Type B pancreatic cell (in vitro differentiated cells): ENCODE data around the gene HSD17B2. TPM values are rescaled to one million over a fixed set of nuclear protein-coding genes. Genes with fewer than 3 reads are reported as not detected.
"Not testable (repeated sequence)": the region's sequence is repeated elsewhere in the genome, so short reads cannot be mapped to it uniquely, and the experiment has no call there.

ENCODE experiments used
- DNase-seq: peaks from one replicate; pipeline ENCODE4 v3.0.0; 2021; ENCODE audit warnings: mixed read lengths; ENCODE audit not compliant: unreplicated experiment; ENCODE audit errors: extremely low spot score
- H3K27ac Mint-ChIP-seq: 2 replicates; pipeline ENCODE4 v1.8.0; 2021; ENCODE audit warnings: mild to moderate bottlenecking, mixed read lengths
- H3K27me3 Mint-ChIP-seq: 2 replicates; pipeline ENCODE4 v1.8.0; 2021; ENCODE audit warnings: mixed read lengths
- H3K36me3 Mint-ChIP-seq: 2 replicates; pipeline ENCODE4 v1.8.0; 2021; ENCODE audit warnings: mixed read lengths
- H3K4me1 Mint-ChIP-seq: one replicate; pipeline ENCODE4 v1.8.0; 2021; ENCODE audit warnings: mixed read lengths; ENCODE audit not compliant: unreplicated experiment
- H3K4me3 Mint-ChIP-seq: 2 replicates; pipeline ENCODE4 v1.8.0; 2021; ENCODE audit warnings: mild to moderate bottlenecking, mixed read lengths
- H3K9me3 Mint-ChIP-seq: 2 replicates; pipeline ENCODE4 v1.8.0; 2021; ENCODE audit warnings: mixed read lengths
- total RNA-seq: library from RNA; stranded (reverse); gene quantifications from 2 replicates; pipeline ENCODE4 v1.2.1, GENCODE V29; 2021; ENCODE audit warnings: low replicate concordance
- TF ChIP-seq, protein P1 (sequence below): fragments of 200-600 bp; sonication (generic); conservative IDR thresholded peaks from 2 replicates; pipeline ENCODE4 v1.5.0; 2021; ENCODE audit warnings: antibody characterized with exemption, mild to moderate bottlenecking

Gene HSD17B2
- total RNA-seq, 1 donor from 2014 or later, result 6.8 TPM

DNA sequence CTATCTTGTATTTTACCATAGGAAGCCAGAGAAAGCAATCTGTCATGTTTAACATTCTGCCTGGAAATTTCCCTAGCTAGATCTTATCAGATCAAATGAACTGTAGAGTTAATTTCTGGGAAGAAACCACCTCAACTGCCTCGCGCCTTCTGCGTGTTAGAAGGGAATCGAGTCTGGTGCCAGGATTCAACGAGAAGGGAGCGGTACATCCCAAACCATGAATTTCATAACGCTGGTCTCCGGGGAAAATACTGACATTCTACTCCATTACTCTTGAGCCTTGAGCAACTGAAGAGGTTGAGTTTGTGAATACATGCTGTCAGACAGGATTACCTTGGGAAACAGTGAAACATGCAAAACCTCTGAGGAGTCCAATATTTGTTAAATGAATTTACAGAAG is 99.8 kb downstream of the HSD17B2 start:
- TF ChIP-seq, protein P1, sequence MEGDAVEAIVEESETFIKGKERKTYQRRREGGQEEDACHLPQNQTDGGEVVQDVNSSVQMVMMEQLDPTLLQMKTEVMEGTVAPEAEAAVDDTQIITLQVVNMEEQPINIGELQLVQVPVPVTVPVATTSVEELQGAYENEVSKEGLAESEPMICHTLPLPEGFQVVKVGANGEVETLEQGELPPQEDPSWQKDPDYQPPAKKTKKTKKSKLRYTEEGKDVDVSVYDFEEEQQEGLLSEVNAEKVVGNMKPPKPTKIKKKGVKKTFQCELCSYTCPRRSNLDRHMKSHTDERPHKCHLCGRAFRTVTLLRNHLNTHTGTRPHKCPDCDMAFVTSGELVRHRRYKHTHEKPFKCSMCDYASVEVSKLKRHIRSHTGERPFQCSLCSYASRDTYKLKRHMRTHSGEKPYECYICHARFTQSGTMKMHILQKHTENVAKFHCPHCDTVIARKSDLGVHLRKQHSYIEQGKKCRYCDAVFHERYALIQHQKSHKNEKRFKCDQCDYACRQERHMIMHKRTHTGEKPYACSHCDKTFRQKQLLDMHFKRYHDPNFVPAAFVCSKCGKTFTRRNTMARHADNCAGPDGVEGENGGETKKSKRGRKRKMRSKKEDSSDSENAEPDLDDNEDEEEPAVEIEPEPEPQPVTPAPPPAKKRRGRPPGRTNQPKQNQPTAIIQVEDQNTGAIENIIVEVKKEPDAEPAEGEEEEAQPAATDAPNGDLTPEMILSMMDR, result no peak
- DNase-seq, result no peak

DNA sequence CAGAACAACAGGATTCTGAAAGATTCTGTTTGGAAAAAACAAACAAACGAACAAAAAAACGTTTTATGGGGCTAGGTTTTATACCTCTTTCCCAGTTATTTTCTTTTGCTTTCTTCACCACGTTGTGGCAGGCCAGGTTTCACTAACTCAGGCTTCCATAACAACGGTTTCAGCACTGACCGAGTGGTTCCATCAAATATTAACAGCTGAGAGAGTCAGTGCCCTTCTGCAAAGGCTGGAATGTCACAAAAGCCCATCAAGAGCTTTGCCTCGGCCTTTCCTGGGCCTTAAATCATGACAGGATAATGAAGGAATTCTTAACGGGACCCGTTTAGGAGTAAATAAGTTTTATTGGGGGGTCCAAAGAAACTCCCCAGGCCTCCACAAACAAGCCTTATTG is 100.8 kb downstream of the HSD17B2 start:
- Mint-ChIP-seq H3K4me3 (no peak overlapping the region), H3K4me1 (no peaks in the 10 kb centered on the region), H3K27ac (no peak overlapping the region), H3K36me3 (peaks cover 7% of the 10 kb centered on the region), H3K9me3 (no peaks in the 10 kb centered on the region), H3K27me3 (no peaks in the 10 kb centered on the region)
- no peak for DNase-seq
- TF ChIP-seq, protein P1, result no peak

More for the DNA sequence above, 99.8 kb downstream of the HSD17B2 start:
- Mint-ChIP-seq H3K27me3 (no peaks in the 10 kb centered on the region), H3K27ac (no peak overlapping the region), H3K36me3 (peaks cover 7% of the 10 kb centered on the region), H3K4me1 (no peaks in the 10 kb centered on the region), H3K9me3 (no peaks in the 10 kb centered on the region), H3K4me3 (no peak overlapping the region)

DNA sequence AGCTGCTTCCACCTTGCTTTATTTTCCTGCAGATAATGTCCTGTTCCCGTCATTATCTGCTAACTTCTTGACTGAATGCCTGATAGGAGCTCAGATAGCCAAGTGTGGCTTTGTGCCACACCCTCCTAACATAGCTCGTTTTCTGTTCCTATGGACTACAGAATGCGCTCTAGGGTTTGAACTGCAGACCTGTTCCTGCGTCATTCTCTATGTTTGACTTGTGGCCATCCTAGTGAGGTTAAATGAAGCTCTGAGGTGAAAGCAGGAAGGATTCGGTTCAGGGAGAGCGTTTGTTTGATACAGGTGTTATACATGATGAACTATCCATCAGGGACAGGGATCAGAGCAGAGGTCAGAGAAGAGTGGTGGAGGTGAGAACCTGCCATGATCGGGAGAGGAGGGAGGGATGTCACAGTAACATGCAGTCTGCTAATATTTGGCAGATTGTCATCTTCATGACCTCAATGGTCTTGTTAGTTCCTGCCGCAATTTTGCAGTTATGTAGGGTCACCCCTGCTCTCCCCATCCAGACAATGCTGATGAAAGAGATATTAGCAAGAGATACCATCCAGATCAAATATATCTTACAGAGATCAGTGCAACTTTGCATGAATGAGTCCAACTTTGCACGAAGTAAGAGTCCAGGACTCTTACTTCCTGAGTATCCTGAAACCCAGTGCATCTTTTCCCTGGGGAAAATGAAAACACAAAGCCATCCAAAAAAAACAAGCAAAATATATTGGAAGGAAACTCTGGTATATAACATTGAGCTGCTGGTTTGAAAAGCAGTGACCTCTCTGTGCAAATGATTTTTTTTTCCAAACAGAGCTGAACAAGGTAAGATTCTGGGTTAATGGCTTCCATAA is 102.1 kb downstream of the HSD17B2 start:
- Mint-ChIP-seq H3K27ac (no peak overlapping the region), H3K4me3 (no peak overlapping the region), H3K4me1 (no peaks in the 10 kb centered on the region), H3K36me3 (peaks cover 7% of the 10 kb centered on the region), H3K27me3 (no peaks in the 10 kb centered on the region), H3K9me3 (no peaks in the 10 kb centered on the region)
- no peak for DNase-seq
- TF ChIP-seq, protein P1, result no peak

DNA sequence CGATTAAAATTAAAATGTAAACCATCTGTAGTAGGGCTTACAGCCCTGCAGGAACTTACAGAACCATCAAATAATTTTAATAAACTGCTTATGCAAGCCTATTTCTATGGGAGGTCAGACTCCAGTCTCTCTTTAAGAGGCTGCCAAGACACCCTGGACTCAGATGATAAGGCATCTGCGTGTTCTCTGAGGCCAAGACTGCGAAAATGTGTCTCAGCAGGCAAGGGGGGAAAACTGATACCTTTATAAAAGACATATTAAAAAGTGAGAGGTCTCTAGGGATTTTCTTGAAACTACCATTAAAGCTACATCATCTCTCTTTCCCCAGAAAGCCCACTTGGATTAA is 102.7 kb downstream of the HSD17B2 start:
- DNase-seq, result no peak
- Mint-ChIP-seq H3K4me3 (no peak overlapping the region), H3K27ac (no peak overlapping the region), H3K9me3 (no peaks in the 10 kb centered on the region), H3K27me3 (no peaks in the 10 kb centered on the region), H3K4me1 (no peaks in the 10 kb centered on the region), H3K36me3 (peaks cover 7% of the 10 kb centered on the region)
- TF ChIP-seq, protein P1, result no peak

DNA sequence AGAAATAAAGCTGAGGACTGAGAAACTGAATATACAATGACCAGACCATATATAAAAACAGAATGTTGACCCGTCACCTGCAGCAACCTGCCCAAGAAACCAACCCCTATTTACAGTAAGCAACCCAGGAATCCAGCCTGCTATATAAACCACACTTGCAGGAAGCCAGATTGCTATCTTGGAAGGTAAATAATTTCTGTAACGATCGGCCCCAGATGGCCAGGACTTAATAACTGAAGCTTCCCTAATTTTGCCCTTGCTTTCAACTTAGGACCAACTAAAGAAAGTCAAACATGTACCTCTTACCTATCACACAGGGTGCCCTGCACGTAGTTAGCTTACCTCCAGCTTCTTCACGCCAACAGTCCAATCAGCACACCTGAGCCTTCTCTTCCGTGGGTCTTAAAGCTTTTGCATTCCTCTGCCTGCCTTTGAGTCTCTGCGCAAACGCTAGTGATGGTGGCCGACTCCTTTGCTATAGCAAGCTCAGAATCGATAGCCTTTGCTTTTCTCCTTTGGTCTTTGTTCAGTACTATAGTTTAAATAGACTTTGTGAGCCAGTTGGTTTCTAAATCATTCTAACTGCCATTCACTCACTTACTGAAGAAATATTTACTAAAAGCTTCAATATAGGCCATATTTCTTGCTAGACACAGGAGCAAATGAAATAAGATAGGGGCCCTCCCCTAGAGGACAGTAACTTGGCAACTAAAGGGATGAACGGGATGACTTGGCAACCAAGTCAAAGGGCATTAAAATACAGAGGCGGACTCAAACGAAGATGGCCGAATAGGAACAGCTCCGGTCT is 103.6 kb downstream of the HSD17B2 start:
- TF ChIP-seq, protein P1, result no peak
- Mint-ChIP-seq H3K9me3 (no peaks in the 10 kb centered on the region), H3K27ac (peak overlapping the region; percentile 5), H3K4me3 (peak overlapping the region; percentile 71), H3K27me3 (no peaks in the 10 kb centered on the region), H3K4me1 (no peaks in the 10 kb centered on the region), H3K36me3 (peaks cover 7% of the 10 kb centered on the region)
- DNase-seq, result no peak

DNA sequence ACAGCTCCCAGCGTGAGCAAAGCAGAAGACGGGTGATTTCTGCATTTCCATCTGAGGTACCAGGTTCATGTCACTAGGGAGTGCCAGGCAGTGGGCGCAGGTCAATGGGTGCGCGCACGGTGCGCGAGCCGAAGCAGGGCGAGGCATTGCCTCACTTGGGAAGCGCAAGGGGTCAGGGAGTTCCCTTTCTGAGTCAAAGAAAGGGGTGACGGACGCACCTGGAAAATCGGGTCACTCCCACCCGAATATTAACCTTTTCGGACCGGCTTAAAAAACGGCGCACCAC is 104.2 kb downstream of the HSD17B2 start:
- H3K4me3 Mint-ChIP-seq, result peak overlapping the region; percentile 71
- H3K27ac Mint-ChIP-seq, result not testable (repeated sequence)

More for the DNA sequence above, 104.2 kb downstream of the HSD17B2 start:
- H3K4me1 Mint-ChIP-seq, H3K27me3 Mint-ChIP-seq, H3K36me3 Mint-ChIP-seq, DNase-seq, H3K9me3 Mint-ChIP-seq: not testable (repeated sequence)
